Neural cell (in vitro differentiated cells): ENCODE results near the gene HMX1. TPM values are rescaled to one million over a fixed set of nuclear protein-coding genes. Genes with fewer than 3 reads are reported as not detected.

Experiments
- H2AFZ ChIP-seq: fragments of 200-600, 300-800 bp; sonication (generic), shearing (Covaris generic); 2 replicates; pipeline ENCODE4 v1.6.0; 2014; ENCODE audit warnings: low read depth, mild to moderate bottlenecking, antibody characterized with exemption, low read length, moderate library complexity
- H3F3A ChIP-seq: fragments of 200-600 bp; shearing (Covaris generic); 2 replicates; pipeline ENCODE4 v1.6.1; 2016; ENCODE audit warnings: mild to moderate bottlenecking, moderate library complexity, mixed read lengths, antibody characterized with exemption, low read length; ENCODE audit not compliant: insufficient read depth, poor library complexity, severe bottlenecking
- H3K27ac ChIP-seq: fragments of 200-600, 300-800 bp; sonication (generic), shearing (Covaris generic); 2 replicates; pipeline ENCODE4 v1.5.1; 2014; ENCODE audit warnings: mild to moderate bottlenecking, low read length, moderate library complexity
- H3K27me3 ChIP-seq: fragments of 300-800, 200-600 bp; sonication (generic), shearing (Covaris generic); 2 replicates; pipeline ENCODE4 v1.6.0; 2014; ENCODE audit warnings: mild to moderate bottlenecking, low read depth, low read length, moderate library complexity; ENCODE audit not compliant: insufficient read depth
- H3K36me3 ChIP-seq: fragments of 300-800, 200-600 bp; sonication (generic), shearing (Covaris generic); 2 replicates; pipeline ENCODE4 v1.5.1; 2014; ENCODE audit warnings: mild to moderate bottlenecking, antibody characterized with exemption, low read length, moderate library complexity; ENCODE audit not compliant: insufficient read depth
- H3K4me2 ChIP-seq: fragments of 300-800, 200-600 bp; sonication (generic), shearing (Covaris generic); 2 replicates; pipeline ENCODE4 v1.6.0; 2014; ENCODE audit warnings: mild to moderate bottlenecking, low read length
- H3K4me3 ChIP-seq: fragments of 300-800, 200-600 bp; sonication (generic), shearing (Covaris generic); 2 replicates; pipeline ENCODE4 v1.5.1; 2014; ENCODE audit warnings: mild to moderate bottlenecking, low read length, moderate library complexity
- H3K79me2 ChIP-seq: fragments of 200-600 bp; shearing (Covaris generic); replicated peaks from 2 replicates; pipeline ENCODE4 v1.6.0; 2014; ENCODE audit warnings: mild to moderate bottlenecking, low read length, moderate library complexity; ENCODE audit not compliant: insufficient read depth
- H3K9ac ChIP-seq: fragments of 300-800, 200-600 bp; sonication (generic), shearing (Covaris generic); 2 replicates; pipeline ENCODE4 v1.6.1; 2016; ENCODE audit warnings: mild to moderate bottlenecking, low read length, mixed read lengths
- H3K9me2 ChIP-seq: fragments of 200-600 bp; shearing (Covaris generic); 2 replicates; pipeline ENCODE4 v1.6.1; 2016; ENCODE audit warnings: mild to moderate bottlenecking, low read length, mixed read lengths; ENCODE audit not compliant: insufficient read depth
- H3K9me3 ChIP-seq: fragments of 200-600, 300-800 bp; sonication (generic), shearing (Covaris generic); 2 replicates; pipeline ENCODE4 v1.6.1; 2016; ENCODE audit warnings: mild to moderate bottlenecking, mixed run types, low read length, moderate library complexity, mixed read lengths
- H4K20me1 ChIP-seq: fragments of 200-600 bp; shearing (Covaris generic); 2 replicates; pipeline ENCODE4 v1.6.1; 2016; ENCODE audit warnings: mild to moderate bottlenecking, mixed run types; ENCODE audit not compliant: insufficient read depth
- CTCF ChIP-seq: fragments of 450-650 bp; IDR thresholded peaks from 2 replicates; pipeline ENCODE4 v1.5.1; 2014; ENCODE audit warnings: antibody characterized with exemption, mild to moderate bottlenecking, moderate library complexity; ENCODE audit not compliant: poor library complexity, severe bottlenecking
- EZH2 ChIP-seq: fragments of 200-600, 300-800 bp; shearing (Covaris generic), sonication (generic); IDR thresholded peaks from 2 replicates; pipeline ENCODE4 v1.6.1; 2014; ENCODE audit warnings: antibody characterized with exemption, low read length, borderline replicate concordance, mild to moderate bottlenecking; ENCODE audit not compliant: insufficient read depth, poor library complexity, severe bottlenecking
- RAD21 ChIP-seq: fragments of 450-650 bp; conservative IDR thresholded peaks from 2 replicates; pipeline ENCODE4 v1.6.1; 2014; ENCODE audit warnings: antibody characterized with exemption, mild to moderate bottlenecking, moderate library complexity
- REST ChIP-seq: IDR thresholded peaks from 2 replicates; pipeline ENCODE4 v1.6.1; 2012; ENCODE audit warnings: borderline replicate concordance
- SMC3 ChIP-seq: fragments of 450-650 bp; conservative IDR thresholded peaks from 2 replicates; pipeline ENCODE4 v1.6.1; 2014; ENCODE audit warnings: antibody characterized with exemption, mild to moderate bottlenecking, moderate library complexity; ENCODE audit not compliant: poor library complexity
- polyA plus RNA-seq: library from polyadenylated mRNA; depleted of rRNA; stranded (reverse); fragments of >200 nt; gene quantifications from 2 replicates; pipeline ENCODE4 v1.2.3, GENCODE V29; 2014

HMX1 gene
- polyA plus RNA-seq, 1 donor from 2014 or later = 0.89 TPM

DNA sequence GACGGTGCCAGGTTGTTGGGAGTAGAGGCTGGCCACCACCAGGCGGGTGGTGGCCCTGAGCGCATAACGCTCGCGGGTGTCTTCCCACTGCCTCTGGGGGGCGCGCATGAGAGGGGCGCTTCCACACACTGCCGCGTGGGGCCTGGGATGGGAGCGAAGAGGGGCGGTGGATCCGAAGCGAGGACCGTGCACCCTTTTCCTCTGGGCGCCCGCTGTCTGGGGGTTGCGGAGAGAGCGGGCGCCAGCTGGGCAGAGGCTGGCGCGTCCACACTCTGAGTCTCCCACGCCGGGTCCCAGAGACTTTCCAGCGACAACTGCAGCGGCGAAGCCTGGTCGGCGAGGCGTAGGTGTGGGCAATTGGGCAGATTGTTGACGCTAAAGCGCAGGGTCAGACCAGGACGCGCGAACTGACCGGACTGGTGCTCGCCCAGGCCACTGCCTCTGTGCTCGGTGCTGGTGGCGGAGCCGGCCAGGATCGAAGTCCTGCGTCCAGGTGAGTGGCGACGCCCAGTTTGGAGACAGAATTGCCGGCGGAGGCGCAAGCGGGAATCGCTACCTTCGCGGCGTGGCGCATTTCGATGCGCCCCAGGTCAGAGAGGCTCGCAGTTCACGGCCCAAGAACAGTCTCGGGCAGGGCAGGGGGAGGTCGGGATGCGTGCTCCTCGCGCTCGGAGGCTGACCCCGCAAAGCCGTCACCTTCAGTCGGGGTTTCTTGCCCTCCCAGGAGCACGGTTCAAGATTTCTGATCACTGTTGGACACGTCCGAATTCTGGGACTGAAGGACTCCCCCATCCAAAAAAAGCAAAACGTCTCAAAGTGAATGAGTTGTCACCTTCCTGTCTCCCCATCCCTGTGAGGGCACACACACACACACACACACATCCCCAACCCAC, 2.6 kb upstream of the HMX1 start:
- Histone ChIP-seq H3K9ac (no peak overlapping the region), H3K4me2 (no peak overlapping the region), H2AFZ (no peak overlapping the region)

GRCh38 chr4:8872402-8873291, 1.0 kb upstream of the HMX1 start:
- Histone ChIP-seq H3K9ac (no peak overlapping the region), H3K27me3 (peaks cover 92% of the 10 kb centered on the region), H3K4me2 (no peak overlapping the region), H3K36me3 (no peaks in the 10 kb centered on the region), H3K27ac (no peak overlapping the region), H2AFZ (no peak overlapping the region), H3K9me2 (no peaks in the 10 kb centered on the region), H3K9me3 (no peaks in the 10 kb centered on the region), H3F3A (no peaks in the 10 kb centered on the region), H4K20me1 (no peaks in the 10 kb centered on the region), H3K4me3 (peak overlapping the region; percentile 59), H3K79me2 (no peaks in the 10 kb centered on the region)
- TF ChIP-seq EZH2 (peak; percentile 89), REST (no peak), CTCF (no peak), SMC3 (no peak)

More for the DNA sequence above, 2.6 kb upstream of the HMX1 start:
- Histone ChIP-seq H3K9me3 (no peaks in the 10 kb centered on the region), H3K27ac (no peak overlapping the region), H3K9me2 (no peaks in the 10 kb centered on the region), H3K4me3 (no peak overlapping the region), H3K27me3 (peaks cover 93% of the 10 kb centered on the region), H3K79me2 (no peaks in the 10 kb centered on the region), H3K36me3 (no peaks in the 10 kb centered on the region), H3F3A (no peaks in the 10 kb centered on the region), H4K20me1 (no peaks in the 10 kb centered on the region)
- peak; percentile 71 for TF ChIP-seq EZH2
- TF ChIP-seq RAD21 = no peak
